Ovary (tissue), 3 donors: ENCODE data around the gene SPACA9.

Experiments
- CTCF ChIP-seq, 3 donors: fragments of 450-650 bp in 2 of 3; fragments of 200-600 bp in 1 of 3; IDR thresholded peaks; one replicate each; pipeline versions ENCODE4 v1.5.1 to v1.8.0; 2016 to 2022; ENCODE audit warnings: antibody characterized with exemption in 3 of 3, mild to moderate bottlenecking in 1 of 3
- POLR2A ChIP-seq: fragments of 450-650 bp; IDR thresholded peaks from one replicate; pipeline ENCODE4 v1.6.1; 2017; ENCODE audit warnings: antibody characterized with exemption, mild to moderate bottlenecking, moderate library complexity
- donor health status: DM: no; HTN: no; CAD: no.

GRCh38 chr9:132894862-132895835 is 16.5 kb downstream of the SPACA9 start:
- TF ChIP-seq POLR2A: no peak
- no peak for TF ChIP-seq CTCF (IDR thresholded peaks at IDR 0.05)
